Body of pancreas (tissue), 4 donors: ENCODE measurements around the gene ARID4B.

Experiments
- POLR2A ChIP-seq, 3 donors: fragments of 450-650 bp; IDR thresholded peaks; one replicate each; pipeline ENCODE4 v1.6.1; 2016; ENCODE audit warnings: antibody characterized with exemption in 3 of 3, mild to moderate bottlenecking in 2 of 3
- TF ChIP-seq, protein P1 (sequence below), 7 experiments: fragments of 450-650 bp in 4 of 7; fragments of 200-600 bp in 3 of 7; sonication (generic) in 3 of 7; IDR thresholded peaks; one replicate each; pipeline ENCODE4 v1.5.1; 2016 to 2019; ENCODE audit warnings: antibody characterized with exemption in 7 of 7

DNA sequence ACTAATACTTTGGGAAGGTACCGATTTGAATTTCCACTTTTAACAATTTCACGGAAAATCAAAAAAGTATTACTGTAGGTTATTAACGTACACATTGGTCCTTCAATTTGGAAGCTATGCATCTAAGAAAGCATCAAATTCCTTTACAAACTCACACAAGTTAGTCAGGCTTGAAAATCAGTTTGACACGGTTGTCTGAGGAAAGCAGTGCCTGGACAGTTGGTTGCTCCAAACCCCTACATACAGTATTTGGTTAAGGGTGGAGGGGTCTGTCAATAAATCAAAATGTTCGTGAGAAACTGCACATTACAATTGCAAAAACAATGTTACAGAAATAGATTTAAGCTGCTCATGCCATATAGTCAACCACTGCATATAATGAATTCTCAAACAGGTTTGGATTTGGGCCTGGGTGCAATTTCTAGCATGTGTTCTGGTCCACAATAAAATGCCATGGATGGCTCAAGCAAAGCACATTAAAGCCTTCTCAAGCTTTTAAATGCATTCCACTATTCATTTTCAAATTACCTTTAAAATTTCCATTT, 147.0 kb downstream of the ARID4B start:
- TF ChIP-seq, protein P1, sequence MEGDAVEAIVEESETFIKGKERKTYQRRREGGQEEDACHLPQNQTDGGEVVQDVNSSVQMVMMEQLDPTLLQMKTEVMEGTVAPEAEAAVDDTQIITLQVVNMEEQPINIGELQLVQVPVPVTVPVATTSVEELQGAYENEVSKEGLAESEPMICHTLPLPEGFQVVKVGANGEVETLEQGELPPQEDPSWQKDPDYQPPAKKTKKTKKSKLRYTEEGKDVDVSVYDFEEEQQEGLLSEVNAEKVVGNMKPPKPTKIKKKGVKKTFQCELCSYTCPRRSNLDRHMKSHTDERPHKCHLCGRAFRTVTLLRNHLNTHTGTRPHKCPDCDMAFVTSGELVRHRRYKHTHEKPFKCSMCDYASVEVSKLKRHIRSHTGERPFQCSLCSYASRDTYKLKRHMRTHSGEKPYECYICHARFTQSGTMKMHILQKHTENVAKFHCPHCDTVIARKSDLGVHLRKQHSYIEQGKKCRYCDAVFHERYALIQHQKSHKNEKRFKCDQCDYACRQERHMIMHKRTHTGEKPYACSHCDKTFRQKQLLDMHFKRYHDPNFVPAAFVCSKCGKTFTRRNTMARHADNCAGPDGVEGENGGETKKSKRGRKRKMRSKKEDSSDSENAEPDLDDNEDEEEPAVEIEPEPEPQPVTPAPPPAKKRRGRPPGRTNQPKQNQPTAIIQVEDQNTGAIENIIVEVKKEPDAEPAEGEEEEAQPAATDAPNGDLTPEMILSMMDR (IDR thresholded peaks at IDR 0.05) = no peak
- no peak for TF ChIP-seq POLR2A (IDR thresholded peaks at IDR 0.05)
